Activated naive CD4-positive, alpha-beta T cell treated with anti-CD3 and anti-CD28 coated beads, Interleukin-2, amount 10 ng/mL, durations not matched to agents 7 days and 5 days (primary cell): ENCODE results near the gene AQP9.
"Not testable (repeated sequence)": the region's sequence is repeated elsewhere in the genome, so short reads cannot be mapped to it uniquely, and the experiment has no call there.

ENCODE experiments used
- CTCF ChIA-PET: fragments of 350-600 bp; sonication (Branson Sonifier 250); formaldehyde crosslinking; loops from one replicate; lab custom pipeline; 2021; ENCODE audit warnings: antibody characterized with exemption; lab: Charles Lee
- DNase-seq: peaks from one replicate; pipeline ENCODE4 v3.0.0-alpha.2; 2020
- H3K27ac Mint-ChIP-seq: one replicate; pipeline ENCODE4 v1.8.0; 2021; ENCODE audit warnings: mild to moderate bottlenecking, moderate library complexity, mixed read lengths
- H3K27me3 Mint-ChIP-seq: one replicate; pipeline ENCODE4 v1.8.0; 2021; ENCODE audit warnings: mild to moderate bottlenecking, mixed read lengths
- H3K36me3 Mint-ChIP-seq: one replicate; pipeline ENCODE4 v1.8.0; 2021; ENCODE audit warnings: mixed read lengths
- H3K4me1 Mint-ChIP-seq: one replicate; pipeline ENCODE4 v1.8.0; 2021; ENCODE audit warnings: mixed read lengths
- H3K4me3 Mint-ChIP-seq: one replicate; pipeline ENCODE4 v1.8.0; 2021; ENCODE audit warnings: mild to moderate bottlenecking, moderate library complexity, mixed read lengths
- H3K9me3 Mint-ChIP-seq: one replicate; pipeline ENCODE4 v1.8.0; 2021; ENCODE audit warnings: mixed read lengths

Gene AQP9, protein sequence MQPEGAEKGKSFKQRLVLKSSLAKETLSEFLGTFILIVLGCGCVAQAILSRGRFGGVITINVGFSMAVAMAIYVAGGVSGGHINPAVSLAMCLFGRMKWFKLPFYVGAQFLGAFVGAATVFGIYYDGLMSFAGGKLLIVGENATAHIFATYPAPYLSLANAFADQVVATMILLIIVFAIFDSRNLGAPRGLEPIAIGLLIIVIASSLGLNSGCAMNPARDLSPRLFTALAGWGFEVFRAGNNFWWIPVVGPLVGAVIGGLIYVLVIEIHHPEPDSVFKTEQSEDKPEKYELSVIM

GRCh38 chr15:58138106-58138505 is at the start of gene AQP9:
Gene AQP9, plus strand, starts transcription at chr15:58138381. Its CDS starts 185 bp downstream, at chr15:58138566.
- Mint-ChIP-seq H3K4me3 (no peak within 1 kb of the TSS), H3K27ac (no peak within 1 kb of the TSS), H3K4me1 (no peaks in the 10 kb centered on the region), H3K27me3 (peaks cover 31% of the 10 kb centered on the region), H3K9me3 (no peaks in the 10 kb centered on the region), H3K36me3 (no peaks in the 10 kb centered on the region)
- no peak for DNase-seq
- CTCF ChIA-PET: no interaction called here

DNA sequence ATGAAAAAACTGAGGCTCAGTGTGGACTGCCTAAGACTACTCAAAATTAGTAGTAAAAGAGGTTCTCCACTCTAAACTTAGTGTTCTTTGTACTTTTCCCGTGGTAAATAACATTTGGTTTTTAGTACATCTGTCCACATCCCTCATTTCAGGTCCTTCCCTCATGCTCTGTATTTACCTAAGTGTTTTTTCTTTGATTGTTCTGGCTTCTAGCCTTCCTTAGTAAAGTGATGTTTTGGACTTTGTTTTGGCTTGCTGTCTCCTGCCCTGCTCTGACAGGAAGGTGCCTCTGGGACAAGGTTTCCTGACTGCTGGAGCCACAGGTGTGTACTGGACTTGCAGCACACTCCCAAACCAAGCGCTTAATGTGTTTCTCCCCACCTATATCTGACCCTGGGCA is 42.8 kb upstream of the AQP9 start:
- CTCF ChIA-PET: no interaction called here
- Mint-ChIP-seq H3K4me3 (no peak overlapping the region), H3K36me3 (no peaks in the 10 kb centered on the region), H3K27me3 (peaks cover 9% of the 10 kb centered on the region), H3K9me3 (no peaks in the 10 kb centered on the region), H3K4me1 (no peaks in the 10 kb centered on the region), H3K27ac (no peak overlapping the region)
- DNase-seq: no peak

DNA sequence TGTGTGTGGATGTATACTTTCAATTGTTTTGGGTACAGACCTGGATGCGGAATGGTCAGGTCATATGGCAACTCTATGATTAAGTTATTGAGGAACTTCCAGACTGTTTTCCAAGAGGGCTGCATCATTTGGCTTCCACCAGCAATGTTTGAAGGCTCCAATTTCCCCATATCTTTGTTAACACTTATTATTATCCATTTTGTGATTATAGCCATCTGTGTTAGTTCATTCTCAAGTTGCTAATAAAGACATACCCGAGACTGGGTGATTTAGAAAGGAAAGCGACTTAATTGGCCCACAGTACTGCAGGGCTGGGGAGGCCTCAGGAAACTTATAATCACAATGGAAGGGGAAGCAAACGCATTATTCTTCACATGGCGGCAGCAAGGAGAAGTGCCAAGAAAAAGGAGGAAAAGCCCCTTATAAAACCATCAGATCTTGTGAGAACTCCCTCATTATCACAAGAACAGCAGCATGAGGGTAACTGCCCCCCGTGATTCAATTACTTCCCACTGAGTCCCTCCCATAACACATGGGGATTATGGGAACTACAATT is 41.6 kb upstream of the AQP9 start:
- H3K4me1 Mint-ChIP-seq: no peaks in the 10 kb centered on the region
- CTCF ChIA-PET: no interaction called here
- H3K36me3 Mint-ChIP-seq: no peaks in the 10 kb centered on the region
- H3K27me3 Mint-ChIP-seq: peaks cover 13% of the 10 kb centered on the region
- DNase-seq: no peak
- H3K27ac Mint-ChIP-seq: no peak overlapping the region
- H3K9me3 Mint-ChIP-seq: no peaks in the 10 kb centered on the region
- no peak overlapping the region for H3K4me3 Mint-ChIP-seq

GRCh38 chr15:58103482-58103881 is 34.7 kb upstream of the AQP9 start:
- Mint-ChIP-seq H3K27ac (no peak overlapping the region), H3K27me3 (peaks cover 16% of the 10 kb centered on the region), H3K4me3 (no peak overlapping the region), H3K4me1 (no peaks in the 10 kb centered on the region), H3K9me3 (no peaks in the 10 kb centered on the region), H3K36me3 (no peaks in the 10 kb centered on the region)
- no peak for DNase-seq
- CTCF ChIA-PET: no interaction called here

DNA sequence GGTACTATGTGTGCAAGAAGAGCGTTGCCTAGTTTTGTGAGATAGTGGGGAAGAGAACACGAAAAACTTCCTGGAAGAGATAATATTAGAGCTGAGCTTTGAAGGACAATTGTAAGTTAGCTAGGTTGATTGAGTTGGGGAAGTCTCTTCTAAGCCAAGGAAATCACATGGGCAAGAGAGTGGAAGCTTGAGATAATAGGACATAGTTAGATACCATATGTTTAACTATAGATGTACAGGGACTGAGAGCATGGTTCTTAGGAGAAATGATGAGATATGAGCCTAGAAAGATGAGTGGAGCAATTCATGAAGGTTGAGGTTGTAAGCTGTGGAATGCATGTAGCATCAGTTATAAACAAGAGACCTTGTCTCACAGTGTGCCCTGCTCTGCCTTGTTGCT is 30.1 kb upstream of the AQP9 start:
- no peaks in the 10 kb centered on the region for H3K9me3 Mint-ChIP-seq
- no peaks in the 10 kb centered on the region for H3K4me1 Mint-ChIP-seq
- peaks cover 8% of the 10 kb centered on the region for H3K27me3 Mint-ChIP-seq

GRCh38 chr15:58109419-58109818 is 28.8 kb upstream of the AQP9 start:
- Mint-ChIP-seq H3K4me1 (no peaks in the 10 kb centered on the region), H3K27me3 (peaks cover 3% of the 10 kb centered on the region), H3K4me3 (no peak overlapping the region), H3K9me3 (no peaks in the 10 kb centered on the region), H3K36me3 (no peaks in the 10 kb centered on the region), H3K27ac (no peak overlapping the region)
- CTCF ChIA-PET: no interaction called here
- no peak for DNase-seq

More for the DNA sequence above, 30.1 kb upstream of the AQP9 start:
- Mint-ChIP-seq H3K36me3 (no peaks in the 10 kb centered on the region), H3K4me3 (no peak overlapping the region), H3K27ac (no peak overlapping the region)
- no peak for DNase-seq
- CTCF ChIA-PET: interaction anchor here (0.8 kb wide), 1 partner anchor 136 kb away, joined by 3 read pairs; no protein-coding TSS in a partner anchor

DNA sequence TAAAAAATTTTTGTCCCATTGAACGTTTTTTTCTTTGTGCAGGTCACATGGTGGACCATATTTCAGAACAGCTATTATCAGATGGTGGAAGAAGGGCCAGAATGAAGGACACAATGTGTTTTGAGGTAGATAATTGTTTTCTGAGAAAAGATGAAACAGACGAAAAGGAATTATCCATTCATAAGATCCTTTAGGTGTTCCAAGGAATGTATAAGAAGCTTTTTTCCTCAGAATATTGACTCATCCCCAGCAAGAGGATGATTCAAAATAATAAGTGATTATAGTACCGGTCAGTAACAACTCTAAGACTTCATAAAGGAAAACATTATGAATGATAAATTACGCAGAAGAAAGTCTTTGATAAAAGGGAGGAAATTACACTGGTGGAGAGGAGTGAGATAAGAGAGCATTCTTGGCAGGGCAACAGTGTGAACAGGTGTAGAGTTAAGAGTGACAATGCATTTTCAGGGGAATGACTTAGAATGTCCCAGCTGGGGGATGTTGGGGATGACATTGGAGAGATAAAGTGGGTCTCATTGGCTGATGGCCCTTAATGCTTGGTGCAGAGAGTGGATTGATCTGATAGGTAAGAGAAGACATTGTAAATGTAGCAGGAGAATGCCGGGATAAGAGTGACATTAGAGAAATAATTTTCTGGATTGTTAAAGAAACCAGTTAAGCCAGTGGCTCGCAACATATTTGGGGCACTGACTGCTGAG is 27.0 kb upstream of the AQP9 start:
- no peak overlapping the region for H3K4me3 Mint-ChIP-seq
- H3K27me3 Mint-ChIP-seq: peaks cover 7% of the 10 kb centered on the region
- no peak overlapping the region for H3K27ac Mint-ChIP-seq
- no peaks in the 10 kb centered on the region for H3K4me1 Mint-ChIP-seq
- no peaks in the 10 kb centered on the region for H3K9me3 Mint-ChIP-seq
- H3K36me3 Mint-ChIP-seq: no peaks in the 10 kb centered on the region
- CTCF ChIA-PET: no interaction called here
- DNase-seq: no peak

GRCh38 chr15:58111718-58112104 is 26.5 kb upstream of the AQP9 start:
- peaks cover 7% of the 10 kb centered on the region for H3K27me3 Mint-ChIP-seq

DNA sequence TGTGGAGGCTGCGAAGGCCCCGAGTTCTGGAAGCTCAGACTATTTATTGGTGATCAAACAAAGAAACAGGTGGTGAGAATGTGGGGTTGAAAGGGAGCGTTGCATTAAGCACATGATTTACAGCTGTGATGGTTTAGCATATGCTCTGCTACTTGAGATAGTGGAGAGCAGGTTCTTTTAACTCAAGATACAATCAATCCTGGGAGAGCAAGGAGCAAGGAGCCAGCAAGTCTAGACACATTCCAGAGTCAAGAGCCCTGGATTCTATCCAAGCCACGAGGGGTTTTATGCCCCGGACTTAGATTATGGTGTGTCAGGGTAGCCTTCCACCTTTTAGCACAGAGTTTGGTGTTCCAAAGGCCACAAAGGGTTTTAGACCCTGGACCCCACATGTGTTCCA is 24.8 kb upstream of the AQP9 start:
- H3K4me3 Mint-ChIP-seq, DNase-seq, H3K36me3 Mint-ChIP-seq, H3K9me3 Mint-ChIP-seq, H3K27ac Mint-ChIP-seq, CTCF ChIA-PET, H3K27me3 Mint-ChIP-seq, H3K4me1 Mint-ChIP-seq: not testable (repeated sequence)

More at GRCh38 chr15:58111718-58112104, 26.5 kb upstream of the AQP9 start:
- no peaks in the 10 kb centered on the region for H3K36me3 Mint-ChIP-seq
- CTCF ChIA-PET: no interaction called here
- no peak overlapping the region for H3K4me3 Mint-ChIP-seq
- DNase-seq: no peak
- no peak overlapping the region for H3K27ac Mint-ChIP-seq
- no peaks in the 10 kb centered on the region for H3K4me1 Mint-ChIP-seq
- H3K9me3 Mint-ChIP-seq: no peaks in the 10 kb centered on the region

DNA sequence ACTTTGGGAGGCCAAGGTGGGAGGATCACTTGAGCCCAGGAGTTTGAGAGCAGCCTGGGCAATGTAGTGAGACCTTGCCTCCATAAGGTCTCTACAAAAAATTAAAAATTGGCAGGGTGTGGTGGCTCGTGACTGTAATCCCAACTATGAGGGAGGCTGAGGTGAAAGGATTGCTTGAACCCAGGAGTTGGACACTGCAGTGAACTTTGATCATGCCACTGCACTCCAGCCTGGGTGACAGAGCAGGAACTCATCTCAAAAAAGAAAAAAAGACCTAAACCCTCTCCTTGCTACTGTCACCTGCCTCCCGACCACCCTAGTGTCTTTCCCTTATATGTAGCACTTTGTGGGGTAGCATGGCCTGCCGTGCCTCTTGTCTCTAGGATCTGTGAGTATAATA is 23.8 kb upstream of the AQP9 start:
- no peak overlapping the region for H3K4me3 Mint-ChIP-seq
- no peaks in the 10 kb centered on the region for H3K36me3 Mint-ChIP-seq
- no peaks in the 10 kb centered on the region for H3K9me3 Mint-ChIP-seq
- no peak overlapping the region for H3K27ac Mint-ChIP-seq
- H3K4me1 Mint-ChIP-seq: no peaks in the 10 kb centered on the region
- no peak for DNase-seq
- CTCF ChIA-PET: no interaction called here
- peaks cover 7% of the 10 kb centered on the region for H3K27me3 Mint-ChIP-seq

GRCh38 chr15:58114812-58115211 is 23.4 kb upstream of the AQP9 start:
- CTCF ChIA-PET: no interaction called here
- no peaks in the 10 kb centered on the region for H3K36me3 Mint-ChIP-seq
- no peak overlapping the region for H3K27ac Mint-ChIP-seq
- H3K27me3 Mint-ChIP-seq: peaks cover 7% of the 10 kb centered on the region
- H3K4me3 Mint-ChIP-seq: no peak overlapping the region
- no peaks in the 10 kb centered on the region for H3K4me1 Mint-ChIP-seq
- DNase-seq: no peak
- no peaks in the 10 kb centered on the region for H3K9me3 Mint-ChIP-seq

GRCh38 chr15:58115692-58116091 is 22.5 kb upstream of the AQP9 start:
- H3K36me3 Mint-ChIP-seq: no peaks in the 10 kb centered on the region
- no peak overlapping the region for H3K27ac Mint-ChIP-seq
- H3K9me3 Mint-ChIP-seq: no peaks in the 10 kb centered on the region
- no peak for DNase-seq
- CTCF ChIA-PET: no interaction called here
- H3K4me3 Mint-ChIP-seq: no peak overlapping the region
- H3K4me1 Mint-ChIP-seq: no peaks in the 10 kb centered on the region
- peaks cover 7% of the 10 kb centered on the region for H3K27me3 Mint-ChIP-seq

DNA sequence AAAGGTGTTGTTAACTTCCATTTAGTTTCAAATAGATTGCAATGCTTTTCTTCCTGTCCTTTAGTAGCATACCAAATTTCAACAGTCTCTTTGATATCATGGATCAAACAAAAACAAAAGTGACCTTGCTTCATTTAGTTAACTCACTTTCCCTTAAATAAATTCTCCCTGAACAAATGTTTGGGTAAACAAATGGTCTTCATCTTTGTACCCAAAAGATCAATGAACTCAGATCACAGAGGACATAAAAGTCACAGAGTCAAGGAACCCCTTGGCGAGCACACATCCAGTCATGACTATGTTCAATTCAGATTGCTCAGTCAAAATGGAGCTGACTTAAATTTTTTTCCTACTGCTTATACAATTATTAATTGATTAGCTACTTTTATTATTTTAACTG is 20.6 kb upstream of the AQP9 start:
- no peak for DNase-seq
- CTCF ChIA-PET: no interaction called here
- H3K27me3 Mint-ChIP-seq: peaks cover 3% of the 10 kb centered on the region
- no peaks in the 10 kb centered on the region for H3K4me1 Mint-ChIP-seq
- no peak overlapping the region for H3K4me3 Mint-ChIP-seq
- H3K27ac Mint-ChIP-seq: no peak overlapping the region
- H3K9me3 Mint-ChIP-seq: no peaks in the 10 kb centered on the region
- H3K36me3 Mint-ChIP-seq: no peaks in the 10 kb centered on the region

DNA sequence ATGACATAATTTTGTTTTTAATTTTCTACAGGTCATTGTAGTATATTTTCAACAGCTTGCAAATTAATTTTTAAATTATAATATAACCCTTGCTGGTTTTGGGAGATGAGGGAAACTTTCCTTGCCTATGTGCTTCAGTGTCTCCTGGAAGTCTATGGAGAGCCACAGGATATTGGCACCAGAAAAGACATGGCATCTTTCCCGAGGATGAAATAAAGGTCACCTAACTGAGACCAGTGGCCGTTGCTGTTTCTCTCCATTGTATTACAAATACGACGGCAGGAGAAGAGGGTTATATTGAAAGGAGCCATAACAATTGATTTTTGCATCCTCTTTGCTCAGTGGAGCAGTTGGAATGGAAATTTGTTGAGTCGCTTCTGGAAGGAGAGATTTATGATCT is 19.9 kb upstream of the AQP9 start:
- H3K4me1 Mint-ChIP-seq: no peaks in the 10 kb centered on the region
- no peak for DNase-seq
- H3K9me3 Mint-ChIP-seq: no peaks in the 10 kb centered on the region
- CTCF ChIA-PET: no interaction called here
- H3K4me3 Mint-ChIP-seq: no peak overlapping the region
- no peak overlapping the region for H3K27ac Mint-ChIP-seq
- H3K27me3 Mint-ChIP-seq: peaks cover 3% of the 10 kb centered on the region
- no peaks in the 10 kb centered on the region for H3K36me3 Mint-ChIP-seq

- DNase-seq: no peak
- Mint-ChIP-seq H3K27ac (no peak overlapping the region), H3K4me3 (no peak overlapping the region), H3K4me1 (no peaks in the 10 kb centered on the region), H3K36me3 (no peaks in the 10 kb centered on the region), H3K9me3 (no peaks in the 10 kb centered on the region), H3K27me3 (peaks cover 4% of the 10 kb centered on the region)
- CTCF ChIA-PET: interaction anchor here (0.5 kb wide), 1 partner anchor 841 kb away, joined by 7 read pairs; no protein-coding TSS in a partner anchor
These were observed 19.2 kb upstream of the AQP9 start for GRCh38 chr15:58119016-58119415.
